Ishikawa (cell line): ENCODE data around the gene C16orf46.

Source experiments
- CEBPB ChIP-seq: IDR thresholded peaks from 2 replicates; pipeline ENCODE4 v1.6.1; 2012
- CREB1 ChIP-seq: IDR thresholded peaks from 2 replicates; pipeline ENCODE4 v1.6.1; 2012; ENCODE audit warnings: low read depth
- EGR1 ChIP-seq: IDR thresholded peaks from 2 replicates; pipeline ENCODE4 v1.6.1; 2012
- EP300 ChIP-seq: IDR thresholded peaks from 2 replicates; pipeline ENCODE4 v1.6.1; 2012; ENCODE audit warnings: borderline replicate concordance
- FOXM1 ChIP-seq: IDR thresholded peaks from 2 replicates; pipeline ENCODE4 v1.6.1; 2012; ENCODE audit warnings: low read depth, borderline replicate concordance
- NFIC ChIP-seq: IDR thresholded peaks from 2 replicates; pipeline ENCODE4 v1.6.1; 2012
- RAD21 ChIP-seq: IDR thresholded peaks from 2 replicates; pipeline ENCODE4 v1.6.1; 2012; ENCODE audit warnings: low read depth
- TAF1 ChIP-seq: IDR thresholded peaks from 2 replicates; pipeline ENCODE4 v1.6.1; 2012; ENCODE audit warnings: low read depth, mild to moderate bottlenecking
- TCF12 ChIP-seq: IDR thresholded peaks from 2 replicates; pipeline ENCODE4 v1.6.1; 2012; ENCODE audit warnings: low read depth
- TEAD4 ChIP-seq: IDR thresholded peaks from 2 replicates; pipeline ENCODE4 v1.6.1; 2012
- YY1 ChIP-seq: IDR thresholded peaks from 2 replicates; pipeline ENCODE4 v1.6.1; 2012; ENCODE audit warnings: low read depth
- ZBTB7A ChIP-seq: IDR thresholded peaks from 2 replicates; pipeline ENCODE4 v1.6.1; 2012; ENCODE audit warnings: low read depth
- TF ChIP-seq, protein P1 (sequence below): IDR thresholded peaks from 2 replicates; pipeline ENCODE4 v1.6.1; 2012
- TF ChIP-seq, protein P2 (sequence below): IDR thresholded peaks from 2 replicates; pipeline ENCODE4 v1.6.1; 2012
- TF ChIP-seq, protein P3 (sequence below): IDR thresholded peaks from 2 replicates; pipeline ENCODE4 v1.6.1; 2012; ENCODE audit warnings: low read depth, mild to moderate bottlenecking

Gene C16orf46

DNA sequence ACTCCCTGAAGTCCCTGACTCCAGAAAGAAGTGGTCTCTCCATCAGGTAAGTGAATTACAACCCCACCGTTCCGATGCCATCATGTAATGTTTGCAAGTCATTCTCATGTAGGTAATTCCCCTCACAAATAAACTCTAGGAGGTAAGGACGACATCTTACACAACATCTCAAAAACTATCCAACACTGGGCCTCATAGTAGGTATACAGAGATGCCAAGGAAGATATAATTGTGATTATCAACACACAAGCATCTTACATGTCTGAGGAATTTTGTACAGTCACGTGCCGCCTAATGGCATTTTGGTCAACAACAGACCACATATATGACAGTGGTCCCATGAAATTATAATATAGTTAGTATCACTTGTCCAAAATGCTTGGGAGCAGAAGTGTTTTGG, 11.8 kb upstream of the C16orf46 start:
- TF ChIP-seq TEAD4 (no peak), TAF1 (no peak)

DNA sequence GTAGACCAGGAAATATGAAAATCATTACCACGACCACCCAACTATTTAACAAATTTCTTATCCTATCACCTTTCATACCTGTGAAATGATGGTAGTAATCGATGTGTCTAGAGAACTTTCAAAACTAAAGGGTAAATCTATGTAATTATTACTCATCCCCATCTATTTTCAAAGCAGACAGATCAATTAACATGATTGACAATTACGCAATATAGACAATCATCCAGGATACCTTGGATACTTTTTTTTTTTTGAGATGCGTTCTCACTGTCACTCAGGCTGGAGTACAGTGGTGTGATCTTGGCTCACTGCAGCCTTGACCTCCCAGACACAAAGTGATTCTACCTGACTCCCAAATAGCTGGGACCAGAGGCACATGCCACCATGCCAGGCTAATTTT, 4.0 kb upstream of the C16orf46 start:
- no peak for TF ChIP-seq YY1
- TF ChIP-seq FOXM1 = no peak
- no peak for TF ChIP-seq CREB1
- TF ChIP-seq, protein P1, sequence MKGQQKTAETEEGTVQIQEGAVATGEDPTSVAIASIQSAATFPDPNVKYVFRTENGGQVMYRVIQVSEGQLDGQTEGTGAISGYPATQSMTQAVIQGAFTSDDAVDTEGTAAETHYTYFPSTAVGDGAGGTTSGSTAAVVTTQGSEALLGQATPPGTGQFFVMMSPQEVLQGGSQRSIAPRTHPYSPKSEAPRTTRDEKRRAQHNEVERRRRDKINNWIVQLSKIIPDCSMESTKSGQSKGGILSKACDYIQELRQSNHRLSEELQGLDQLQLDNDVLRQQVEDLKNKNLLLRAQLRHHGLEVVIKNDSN = no peak
- TF ChIP-seq, protein P2, sequence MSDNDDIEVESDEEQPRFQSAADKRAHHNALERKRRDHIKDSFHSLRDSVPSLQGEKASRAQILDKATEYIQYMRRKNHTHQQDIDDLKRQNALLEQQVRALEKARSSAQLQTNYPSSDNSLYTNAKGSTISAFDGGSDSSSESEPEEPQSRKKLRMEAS = no peak
- TF ChIP-seq CEBPB = no peak
- no peak for TF ChIP-seq TEAD4
- no peak for TF ChIP-seq TCF12
- no peak for TF ChIP-seq EGR1
- no peak for TF ChIP-seq ZBTB7A
- TF ChIP-seq NFIC = no peak
- no peak for TF ChIP-seq RAD21
- TF ChIP-seq EP300 = no peak
- no peak for TF ChIP-seq TAF1

DNA sequence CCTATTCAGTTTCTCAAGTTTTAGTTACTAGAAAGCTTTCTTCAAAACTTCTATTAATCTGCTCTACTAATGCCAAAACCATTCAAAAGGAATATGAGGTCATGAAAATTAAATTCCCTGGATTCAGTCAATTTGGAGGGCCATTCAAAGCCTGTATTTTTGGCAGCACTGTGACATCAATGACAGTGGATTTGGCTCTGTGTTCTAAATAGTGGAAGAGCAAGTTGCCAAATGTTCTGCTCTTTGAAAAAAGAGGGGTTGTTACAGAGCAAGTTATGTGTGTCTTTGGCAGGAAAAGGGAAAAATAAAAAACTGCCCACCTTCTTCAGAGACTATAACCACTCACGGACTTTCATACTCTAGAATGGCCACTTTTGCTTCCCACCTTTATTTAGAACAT, 3.2 kb upstream of the C16orf46 start:
- no peak for TF ChIP-seq CEBPB
- TF ChIP-seq FOXM1 = no peak

DNA sequence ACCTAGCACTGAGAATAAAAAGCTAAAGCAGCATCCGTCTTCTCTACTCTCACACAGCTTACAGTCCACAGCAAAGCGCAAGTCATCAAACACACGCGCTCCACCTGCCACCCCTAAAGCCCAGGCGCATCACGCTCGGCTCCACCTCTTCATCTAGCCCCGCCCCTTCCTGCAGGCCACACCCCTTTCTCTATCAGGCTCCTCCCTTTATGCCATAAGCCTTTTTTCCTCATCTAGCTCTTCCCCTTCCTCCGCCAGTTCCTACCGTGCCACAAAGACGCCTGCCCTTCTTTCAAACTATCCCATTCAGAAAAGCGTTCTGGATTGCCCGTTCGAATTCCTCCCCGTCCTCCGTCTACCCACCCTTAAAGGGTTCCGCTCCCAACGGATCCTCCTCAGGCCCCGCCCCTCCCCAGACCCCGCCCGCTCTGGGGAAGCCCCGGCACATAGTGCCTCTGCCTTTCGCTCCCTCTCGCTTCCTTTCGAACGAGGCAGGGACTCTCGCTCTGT, 417 bp downstream of the C16orf46 start:
- TF ChIP-seq TEAD4 = 0 out of 2 replicates have a peak, but pooled peaks have one; percentile 2
- TF ChIP-seq RAD21 = no peak
- TF ChIP-seq, protein P2 = peak; percentile 70; the same call in 1 of the 2 replicates

DNA sequence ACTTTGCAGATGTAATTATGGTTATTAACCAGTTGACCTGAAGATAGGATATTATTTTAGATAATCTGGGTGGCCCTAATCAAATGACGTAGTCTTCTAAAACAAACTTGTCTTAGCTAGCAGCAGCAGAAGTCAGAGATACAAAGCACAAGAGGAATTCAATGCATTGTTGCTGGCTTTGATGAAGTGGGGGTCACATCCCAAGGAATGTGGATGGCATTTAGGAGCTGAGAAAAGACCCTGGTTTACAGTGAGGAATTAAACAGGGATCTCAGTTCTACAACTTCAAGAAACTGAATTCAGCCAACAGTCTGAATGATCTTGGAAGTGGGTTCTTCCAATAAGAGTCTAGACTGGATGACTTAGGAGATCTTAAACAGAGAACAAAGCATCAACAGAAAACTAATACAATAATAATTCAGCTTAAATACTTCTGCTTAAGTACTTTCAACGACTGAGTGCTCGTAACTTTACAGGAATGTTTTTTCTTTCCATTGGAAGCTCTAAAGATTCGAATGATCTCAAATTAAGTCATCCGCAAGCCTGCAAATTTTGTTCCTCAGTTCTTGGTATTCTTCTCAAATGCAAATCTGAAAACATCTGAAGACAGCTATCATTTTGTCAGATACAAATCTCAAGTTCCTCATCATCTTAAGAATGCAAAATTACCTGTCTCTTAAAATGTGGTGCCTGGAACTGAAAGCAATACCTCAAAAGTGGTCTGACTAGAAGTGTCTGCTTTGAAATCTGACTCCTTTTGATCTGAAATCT, 3.3 kb downstream of the C16orf46 start:
- TF ChIP-seq, protein P2 = no peak
- TF ChIP-seq TEAD4 = no peak
- no peak for TF ChIP-seq CREB1
- TF ChIP-seq TCF12 = no peak
- TF ChIP-seq ZBTB7A = no peak
- TF ChIP-seq YY1 = no peak
- TF ChIP-seq, protein P1 = no peak
- TF ChIP-seq, protein P3, sequence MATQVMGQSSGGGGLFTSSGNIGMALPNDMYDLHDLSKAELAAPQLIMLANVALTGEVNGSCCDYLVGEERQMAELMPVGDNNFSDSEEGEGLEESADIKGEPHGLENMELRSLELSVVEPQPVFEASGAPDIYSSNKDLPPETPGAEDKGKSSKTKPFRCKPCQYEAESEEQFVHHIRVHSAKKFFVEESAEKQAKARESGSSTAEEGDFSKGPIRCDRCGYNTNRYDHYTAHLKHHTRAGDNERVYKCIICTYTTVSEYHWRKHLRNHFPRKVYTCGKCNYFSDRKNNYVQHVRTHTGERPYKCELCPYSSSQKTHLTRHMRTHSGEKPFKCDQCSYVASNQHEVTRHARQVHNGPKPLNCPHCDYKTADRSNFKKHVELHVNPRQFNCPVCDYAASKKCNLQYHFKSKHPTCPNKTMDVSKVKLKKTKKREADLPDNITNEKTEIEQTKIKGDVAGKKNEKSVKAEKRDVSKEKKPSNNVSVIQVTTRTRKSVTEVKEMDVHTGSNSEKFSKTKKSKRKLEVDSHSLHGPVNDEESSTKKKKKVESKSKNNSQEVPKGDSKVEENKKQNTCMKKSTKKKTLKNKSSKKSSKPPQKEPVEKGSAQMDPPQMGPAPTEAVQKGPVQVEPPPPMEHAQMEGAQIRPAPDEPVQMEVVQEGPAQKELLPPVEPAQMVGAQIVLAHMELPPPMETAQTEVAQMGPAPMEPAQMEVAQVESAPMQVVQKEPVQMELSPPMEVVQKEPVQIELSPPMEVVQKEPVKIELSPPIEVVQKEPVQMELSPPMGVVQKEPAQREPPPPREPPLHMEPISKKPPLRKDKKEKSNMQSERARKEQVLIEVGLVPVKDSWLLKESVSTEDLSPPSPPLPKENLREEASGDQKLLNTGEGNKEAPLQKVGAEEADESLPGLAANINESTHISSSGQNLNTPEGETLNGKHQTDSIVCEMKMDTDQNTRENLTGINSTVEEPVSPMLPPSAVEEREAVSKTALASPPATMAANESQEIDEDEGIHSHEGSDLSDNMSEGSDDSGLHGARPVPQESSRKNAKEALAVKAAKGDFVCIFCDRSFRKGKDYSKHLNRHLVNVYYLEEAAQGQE = no peak

DNA sequence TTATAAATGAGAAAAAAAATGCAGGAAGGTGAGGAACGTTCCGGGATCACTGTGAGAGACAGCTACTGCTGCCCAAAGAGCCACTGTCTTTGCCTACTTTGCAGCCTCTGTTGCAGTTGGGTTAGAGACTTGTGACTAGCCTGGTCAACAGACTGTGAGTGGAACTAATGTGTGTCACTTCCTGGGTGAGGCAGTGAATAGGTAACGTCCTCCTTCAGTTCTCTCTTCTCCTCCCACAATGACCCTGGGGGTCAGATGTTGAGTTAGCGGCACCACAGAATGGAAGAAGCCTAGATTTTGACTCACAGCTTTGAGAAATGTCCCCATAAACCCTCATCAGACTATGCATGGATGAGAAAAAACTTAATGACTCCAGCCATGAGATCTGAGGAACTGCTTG, 5.2 kb downstream of the C16orf46 start:
- TF ChIP-seq TAF1 = no peak

DNA sequence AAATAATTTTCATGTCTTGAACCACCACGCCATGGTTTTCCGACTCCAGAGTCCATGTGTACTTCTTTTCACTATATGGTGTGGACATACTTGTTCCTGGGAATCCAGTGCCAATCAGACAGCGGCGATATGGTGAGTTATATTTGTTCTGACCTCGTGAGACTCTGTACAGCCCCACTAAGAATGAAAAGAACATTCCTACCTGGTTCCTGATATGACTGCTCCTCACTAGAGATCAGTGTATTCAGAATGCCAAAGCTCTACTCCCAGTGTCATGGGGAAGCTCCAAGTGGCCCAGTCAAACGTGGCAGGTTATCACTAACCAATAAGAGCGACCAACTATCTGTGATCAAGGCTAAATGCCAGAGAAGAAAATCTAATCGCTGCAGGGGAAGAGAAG, 6.1 kb downstream of the C16orf46 start:
- TF ChIP-seq TAF1 = no peak
- TF ChIP-seq FOXM1 = no peak
- no peak for TF ChIP-seq CEBPB
- TF ChIP-seq, protein P3 = no peak
- no peak for TF ChIP-seq TCF12
- TF ChIP-seq ZBTB7A = no peak
- TF ChIP-seq EGR1 = no peak
- TF ChIP-seq YY1 = no peak
- TF ChIP-seq TEAD4 = no peak
- TF ChIP-seq CREB1 = no peak
- TF ChIP-seq, protein P2 = no peak
- TF ChIP-seq RAD21 = no peak
- TF ChIP-seq NFIC = no peak
